Measurements from ENCODE around the gene ICA1.
"Not testable (repeated sequence)": the region's sequence is repeated elsewhere in the genome, so short reads cannot be mapped to it uniquely, and the experiment has no call there.

ICA1 gene

DNA sequence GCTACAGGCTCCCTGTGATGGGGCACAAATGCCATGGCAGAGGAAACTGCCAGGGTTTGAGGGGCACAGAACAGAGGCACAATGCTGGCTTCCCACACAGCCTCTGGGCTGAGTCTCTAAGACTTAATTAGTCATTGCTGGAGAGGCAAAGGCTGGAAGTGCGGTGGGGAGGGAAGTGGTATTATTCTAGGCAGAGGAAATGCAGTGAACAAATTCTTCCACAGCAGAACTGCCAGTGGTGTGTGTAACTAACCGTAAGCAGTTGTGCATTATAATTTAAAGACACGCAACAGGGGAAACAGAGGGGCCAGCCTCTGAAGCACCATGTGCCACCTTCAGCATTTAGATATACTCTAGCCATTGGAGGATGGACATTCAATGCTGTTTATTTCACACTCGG lies 12.8 kb downstream of the ICA1 start:
- Histone ChIP-seq H3K27me3 (ENCODE audit: control insufficient read depth, insufficient read depth, low read length) (no peaks in the 10 kb centered on the region), H3K4me3 (ENCODE audit: low read length) (no peak overlapping the region), H3K9me3 (ENCODE audit: control insufficient read depth, insufficient read depth, low read length) (no peaks in the 10 kb centered on the region), H3K36me3 (ENCODE audit: control insufficient read depth, insufficient read depth, low read length) (no peaks in the 10 kb centered on the region), H3K27ac (ENCODE audit: low read length) (no peak overlapping the region), H3K4me1 (ENCODE audit: control insufficient read depth, insufficient read depth, low read length) (no peaks in the 10 kb centered on the region)
- no CpG with 5 or more reads among the region's 4 CpGs for WGBS (ENCODE audit: insufficient coverage, insufficient read length)
- no peak for DNase-seq (ENCODE audit: low read depth, low spot score)

GRCh38 chr7:8246020-8246419 lies 15.9 kb downstream of the ICA1 start:
- no peak for DNase-seq (ENCODE audit: low read depth, low spot score)
- no CpG with 5 or more reads among the region's 2 CpGs for WGBS (ENCODE audit: insufficient coverage, insufficient read length)
- Histone ChIP-seq H3K27me3 (ENCODE audit: control insufficient read depth, insufficient read depth, low read length) (no peaks in the 10 kb centered on the region), H3K4me3 (ENCODE audit: low read length) (no peak overlapping the region), H3K27ac (ENCODE audit: low read length) (no peak overlapping the region), H3K36me3 (ENCODE audit: control insufficient read depth, insufficient read depth, low read length) (no peaks in the 10 kb centered on the region), H3K9me3 (ENCODE audit: control insufficient read depth, insufficient read depth, low read length) (no peaks in the 10 kb centered on the region), H3K4me1 (ENCODE audit: control insufficient read depth, insufficient read depth, low read length) (no peaks in the 10 kb centered on the region)

DNA sequence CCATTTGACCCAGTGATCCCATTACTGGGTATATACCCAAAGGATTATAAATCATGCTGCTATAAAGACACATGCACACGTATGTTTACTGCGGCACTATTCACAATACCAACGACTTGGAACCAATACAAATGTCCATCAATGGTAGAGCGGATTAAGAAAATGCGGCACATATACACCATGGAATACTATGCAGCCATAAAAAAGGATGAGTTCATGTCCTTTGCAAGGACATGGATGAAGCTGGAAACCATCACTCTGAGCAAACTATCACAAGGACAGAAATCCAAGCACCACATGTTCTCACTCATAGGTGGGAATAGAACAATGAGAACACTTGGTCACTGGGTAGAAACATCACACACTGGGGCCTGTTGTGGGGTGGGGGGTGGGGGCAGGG lies 16.9 kb downstream of the ICA1 start:
- H3K9me3 ChIP-seq (ENCODE audit: control insufficient read depth, insufficient read depth, low read length); H3K36me3 ChIP-seq (ENCODE audit: control insufficient read depth, insufficient read depth, low read length); H3K4me3 ChIP-seq (ENCODE audit: low read length); H3K4me1 ChIP-seq (ENCODE audit: control insufficient read depth, insufficient read depth, low read length); H3K27me3 ChIP-seq (ENCODE audit: control insufficient read depth, insufficient read depth, low read length); H3K27ac ChIP-seq (ENCODE audit: low read length); DNase-seq (ENCODE audit: low read depth, low spot score): not testable (repeated sequence)
- WGBS (ENCODE audit: insufficient coverage, insufficient read length) = no CpG with 5 or more reads among the region's 5 CpGs

DNA sequence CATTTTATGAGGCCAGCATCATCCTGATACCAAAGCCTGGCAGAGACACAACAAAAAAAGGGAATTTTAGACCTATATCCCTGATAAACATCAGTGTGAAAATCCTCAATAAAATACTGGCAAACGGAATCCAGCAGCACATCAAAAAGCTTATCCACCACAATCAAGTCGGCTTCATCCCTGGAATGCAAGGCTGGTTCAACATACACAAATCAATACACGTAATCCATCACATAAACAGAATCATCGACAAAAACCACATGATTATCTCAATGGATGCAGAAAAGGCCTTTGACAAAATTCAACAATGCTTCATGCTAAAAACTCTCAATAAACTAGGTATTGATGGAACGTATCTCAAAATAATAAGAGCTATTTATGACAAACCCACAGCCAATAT lies 18.9 kb downstream of the ICA1 start:
- H3K4me1 ChIP-seq (ENCODE audit: control insufficient read depth, insufficient read depth, low read length); H3K27ac ChIP-seq (ENCODE audit: low read length); H3K9me3 ChIP-seq (ENCODE audit: control insufficient read depth, insufficient read depth, low read length); H3K4me3 ChIP-seq (ENCODE audit: low read length); DNase-seq (ENCODE audit: low read depth, low spot score); H3K36me3 ChIP-seq (ENCODE audit: control insufficient read depth, insufficient read depth, low read length); H3K27me3 ChIP-seq (ENCODE audit: control insufficient read depth, insufficient read depth, low read length): not testable (repeated sequence)
- WGBS (ENCODE audit: insufficient coverage, insufficient read length) = no CpG with 5 or more reads among the region's 5 CpGs

DNA sequence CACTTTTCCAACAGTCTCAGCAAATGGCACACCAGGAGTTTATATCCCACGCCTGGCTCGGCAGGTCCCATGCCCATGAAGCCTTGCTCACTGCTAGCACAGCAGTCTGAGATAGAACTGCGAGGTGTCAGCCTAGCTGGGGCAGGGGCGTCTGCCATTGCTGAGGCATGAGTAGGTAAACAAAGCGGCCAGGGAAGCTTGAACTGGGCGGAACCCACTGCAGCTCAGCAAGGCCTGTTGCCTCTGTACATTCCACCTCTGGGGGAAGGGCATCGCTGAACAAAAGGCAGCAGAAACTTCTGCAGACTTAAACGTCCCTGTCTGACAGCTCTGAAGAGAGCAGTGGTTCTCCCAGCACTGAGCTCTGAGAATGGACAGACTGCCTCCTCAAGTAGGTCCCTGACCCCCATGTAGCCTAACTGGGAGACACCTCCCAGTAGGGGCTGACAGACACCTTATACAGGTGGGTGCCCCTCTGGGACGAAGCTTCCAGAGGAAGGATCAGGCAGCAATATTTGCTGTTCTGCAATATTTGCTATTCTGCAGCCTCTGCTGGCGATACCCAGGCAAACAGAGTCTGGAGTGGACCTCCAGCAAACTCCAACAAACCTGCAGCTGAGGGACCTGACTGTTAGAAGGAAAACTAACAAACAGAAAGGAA lies 22.1 kb downstream of the ICA1 start:
- H3K36me3 ChIP-seq (ENCODE audit: control insufficient read depth, insufficient read depth, low read length); H3K4me3 ChIP-seq (ENCODE audit: low read length); H3K9me3 ChIP-seq (ENCODE audit: control insufficient read depth, insufficient read depth, low read length); H3K4me1 ChIP-seq (ENCODE audit: control insufficient read depth, insufficient read depth, low read length); H3K27ac ChIP-seq (ENCODE audit: low read length); H3K27me3 ChIP-seq (ENCODE audit: control insufficient read depth, insufficient read depth, low read length); DNase-seq (ENCODE audit: low read depth, low spot score): not testable (repeated sequence)
- WGBS (ENCODE audit: insufficient coverage, insufficient read length) = no CpG with 5 or more reads among the region's 10 CpGs

DNA sequence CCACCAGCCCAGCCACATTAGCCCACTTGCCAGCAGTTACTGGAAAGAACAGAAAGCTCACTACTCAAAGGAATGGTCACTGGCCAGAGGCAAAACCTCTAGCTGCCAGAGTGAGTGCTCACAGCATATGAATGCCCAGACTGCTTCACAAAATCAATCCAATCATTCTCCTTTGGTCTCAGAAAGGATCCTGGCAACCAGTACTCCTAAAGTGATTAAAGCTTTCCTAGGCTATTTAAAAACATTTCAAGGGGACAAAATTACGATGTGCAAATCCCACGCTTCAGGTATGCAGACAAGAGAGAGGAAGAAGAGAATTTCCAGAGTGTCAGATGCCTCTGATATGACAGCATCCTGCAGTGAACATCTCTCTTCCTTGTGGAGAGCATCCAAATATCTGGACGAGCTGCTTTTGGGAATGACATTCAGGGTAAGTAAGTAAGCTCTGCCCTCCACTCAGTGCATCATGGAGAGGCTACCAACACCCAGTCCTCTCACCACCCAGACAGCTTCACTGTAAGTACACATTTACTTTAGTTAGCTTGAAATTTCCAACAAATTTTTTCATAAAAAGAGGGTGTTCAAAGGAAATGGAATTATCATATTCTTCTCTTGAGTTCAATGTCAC lies 25.1 kb downstream of the ICA1 start:
- H3K9me3 ChIP-seq (ENCODE audit: control insufficient read depth, insufficient read depth, low read length) = no peaks in the 10 kb centered on the region
- no CpG with 5 or more reads among the region's 3 CpGs for WGBS (ENCODE audit: insufficient coverage, insufficient read length)
- no peaks in the 10 kb centered on the region for H3K4me1 ChIP-seq (ENCODE audit: control insufficient read depth, insufficient read depth, low read length)
- no peak overlapping the region for H3K27ac ChIP-seq (ENCODE audit: low read length)
- H3K27me3 ChIP-seq (ENCODE audit: control insufficient read depth, insufficient read depth, low read length) = no peaks in the 10 kb centered on the region
- H3K4me3 ChIP-seq (ENCODE audit: low read length) = no peak overlapping the region
- H3K36me3 ChIP-seq (ENCODE audit: control insufficient read depth, insufficient read depth, low read length) = no peaks in the 10 kb centered on the region
- no peak for DNase-seq (ENCODE audit: low read depth, low spot score)

- H3K27ac ChIP-seq (ENCODE audit: low read length) = no peak overlapping the region
- no peak overlapping the region for H3K4me3 ChIP-seq (ENCODE audit: low read length)
- no peaks in the 10 kb centered on the region for H3K9me3 ChIP-seq (ENCODE audit: control insufficient read depth, insufficient read depth, low read length)
- WGBS (ENCODE audit: insufficient coverage, insufficient read length) = no CpG with 5 or more reads among the region's 8 CpGs
- no peak for DNase-seq (ENCODE audit: low read depth, low spot score)
- no peaks in the 10 kb centered on the region for H3K36me3 ChIP-seq (ENCODE audit: control insufficient read depth, insufficient read depth, low read length)
- H3K4me1 ChIP-seq (ENCODE audit: control insufficient read depth, insufficient read depth, low read length) = no peaks in the 10 kb centered on the region
- H3K27me3 ChIP-seq (ENCODE audit: control insufficient read depth, insufficient read depth, low read length) = no peaks in the 10 kb centered on the region
Observed at GRCh38 chr7:8232999-8233847, 28.7 kb downstream of the ICA1 start.

- Histone ChIP-seq H3K27me3 (ENCODE audit: control insufficient read depth, insufficient read depth, low read length) (no peaks in the 10 kb centered on the region), H3K9me3 (ENCODE audit: control insufficient read depth, insufficient read depth, low read length) (no peaks in the 10 kb centered on the region), H3K4me3 (ENCODE audit: low read length) (no peak overlapping the region), H3K36me3 (ENCODE audit: control insufficient read depth, insufficient read depth, low read length) (no peaks in the 10 kb centered on the region), H3K4me1 (ENCODE audit: control insufficient read depth, insufficient read depth, low read length) (no peaks in the 10 kb centered on the region), H3K27ac (ENCODE audit: low read length) (no peak overlapping the region)
- no CpG with 5 or more reads among the region's 3 CpGs for WGBS (ENCODE audit: insufficient coverage, insufficient read length)
- DNase-seq (ENCODE audit: low read depth, low spot score) = no peak
Observed at GRCh38 chr7:8229927-8230326, 32.0 kb downstream of the ICA1 start.

DNA sequence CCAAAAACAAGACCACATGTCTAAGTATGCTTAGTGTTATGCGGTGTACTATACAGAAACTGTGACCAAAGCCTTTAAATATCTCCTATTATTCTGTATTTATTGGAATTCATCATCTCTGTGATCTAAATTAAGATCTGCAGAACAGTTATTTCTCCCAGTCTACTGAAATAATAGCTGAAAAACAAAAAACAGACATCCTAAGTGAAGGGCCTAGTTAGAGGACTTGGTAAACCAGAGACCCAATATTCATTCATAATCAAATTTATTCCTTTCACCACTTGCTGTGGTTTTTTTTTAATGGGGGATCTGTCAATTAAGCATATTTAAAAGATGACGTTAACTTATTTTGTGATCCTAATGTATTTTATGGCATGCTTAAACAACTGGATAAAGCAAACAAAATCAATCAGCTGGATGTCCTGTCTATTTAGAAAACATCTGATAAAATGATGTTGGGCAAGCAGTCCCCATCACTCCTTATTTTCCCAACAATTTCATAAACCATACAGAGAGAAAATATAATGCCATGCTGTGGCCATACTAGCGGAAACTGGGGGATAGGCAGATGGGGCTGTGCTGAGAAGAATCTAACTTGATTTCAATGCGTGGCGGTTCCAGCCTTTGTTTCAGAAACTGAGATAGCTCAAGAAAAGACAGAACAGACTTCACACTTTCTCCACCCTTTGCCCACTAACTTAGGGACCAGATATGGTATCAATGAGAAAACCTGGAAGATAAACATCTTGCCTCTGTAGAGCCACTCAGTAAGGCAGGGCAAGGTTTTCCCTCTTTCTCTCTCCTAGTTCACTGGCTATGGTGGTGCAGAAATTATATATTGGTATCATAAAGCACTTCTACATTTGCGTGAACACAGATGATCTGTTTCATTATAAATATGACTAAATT lies 32.9 kb downstream of the ICA1 start:
- Histone ChIP-seq H3K4me3 (ENCODE audit: low read length) (no peak overlapping the region), H3K9me3 (ENCODE audit: control insufficient read depth, insufficient read depth, low read length) (no peaks in the 10 kb centered on the region), H3K27ac (ENCODE audit: low read length) (no peak overlapping the region), H3K36me3 (ENCODE audit: control insufficient read depth, insufficient read depth, low read length) (no peaks in the 10 kb centered on the region), H3K4me1 (ENCODE audit: control insufficient read depth, insufficient read depth, low read length) (no peaks in the 10 kb centered on the region), H3K27me3 (ENCODE audit: control insufficient read depth, insufficient read depth, low read length) (no peaks in the 10 kb centered on the region)
- DNase-seq (ENCODE audit: low read depth, low spot score) = no peak
- no CpG with 5 or more reads among the region's 6 CpGs for WGBS (ENCODE audit: insufficient coverage, insufficient read length)

DNA sequence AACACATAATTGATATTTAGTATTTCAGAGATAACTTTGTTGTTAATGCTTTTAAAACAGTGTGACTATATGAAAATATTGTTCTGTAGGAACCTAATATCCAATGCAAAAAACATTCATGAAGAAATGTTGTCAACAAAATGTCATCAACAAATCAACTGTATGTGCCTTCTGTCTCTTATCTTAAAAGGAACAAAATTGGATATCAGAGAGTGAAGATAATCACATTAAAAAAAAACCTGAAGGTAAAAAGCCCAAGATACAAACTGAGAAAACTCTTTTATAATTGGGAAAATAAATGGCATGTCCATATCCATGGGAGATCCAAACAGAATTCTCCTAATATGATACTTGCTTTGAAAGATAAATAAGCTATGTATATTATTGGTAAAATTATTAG lies 33.9 kb downstream of the ICA1 start:
- H3K9me3 ChIP-seq (ENCODE audit: control insufficient read depth, insufficient read depth, low read length) = no peaks in the 10 kb centered on the region
- H3K4me1 ChIP-seq (ENCODE audit: control insufficient read depth, insufficient read depth, low read length) = no peaks in the 10 kb centered on the region
- no peaks in the 10 kb centered on the region for H3K36me3 ChIP-seq (ENCODE audit: control insufficient read depth, insufficient read depth, low read length)
- no peak for DNase-seq (ENCODE audit: low read depth, low spot score)
- no peak overlapping the region for H3K27ac ChIP-seq (ENCODE audit: low read length)
- H3K4me3 ChIP-seq (ENCODE audit: low read length) = no peak overlapping the region
- no peaks in the 10 kb centered on the region for H3K27me3 ChIP-seq (ENCODE audit: control insufficient read depth, insufficient read depth, low read length)
